ENCODE measurements around the gene SYT5. TPM values are rescaled to one million over a fixed set of nuclear protein-coding genes. Genes with fewer than 3 reads are reported as not detected.

The SYT5 gene
- total and polyA plus RNA-seq, 2 of the 13 experiments (the other 11 are each of a cell fraction or from before 2014, with no cell fraction given) = not detected

GRCh38 chr19:55216461-55217198, 36.5 kb upstream of the SYT5 start (continued):
- no peak; the same call in 1 of the 2 replicates for TF ChIP-seq KLF13 (CRISPR knock-in tag; IDR thresholded peaks at IDR 0.05)
- TF ChIP-seq ZNF264 (CRISPR knock-in tag; IDR thresholded peaks at IDR 0.05) = peak; percentile 87
- no peak for TF ChIP-seq ZBTB40 (IDR thresholded peaks at IDR 0.05)
- TF ChIP-seq ZBTB40 (CRISPR knock-in tag; IDR thresholded peaks at IDR 0.05) = no peak
- TF ChIP-seq PITX1 (CRISPR knock-in tag; IDR thresholded peaks at IDR 0.05) = peak; percentile 82
- peak; percentile 64 for TF ChIP-seq BCL6 (CRISPR knock-in tag; IDR thresholded peaks at IDR 0.05)
- TF ChIP-seq TCF7 (IDR thresholded peaks at IDR 0.05; ENCODE audit: low read depth) = no peak
- TF ChIP-seq ZNF607 (CRISPR knock-in tag; IDR thresholded peaks at IDR 0.05; ENCODE audit: borderline replicate concordance) = peak; percentile 82
- TF ChIP-seq CEBPB (IDR thresholded peaks at IDR 0.05; ENCODE audit: borderline replicate concordance, low read depth, low read length) = no peak
- peak; percentile 80 for TF ChIP-seq KMT2A (CRISPR knock-in tag; IDR thresholded peaks at IDR 0.05)
- peak; percentile 57 for TF ChIP-seq ZNF142 (CRISPR knock-in tag; IDR thresholded peaks at IDR 0.05)
- no peak for TF ChIP-seq ARNTL (CRISPR knock-in tag; IDR thresholded peaks at IDR 0.05)
